WTC11 (cell line): ENCODE data around the gene CDK5R2.

ENCODE experiments used
- FOXJ3 ChIP-seq: sonication (generic); formaldehyde crosslinking; IDR thresholded peaks from 2 replicates; pipeline ENCODE4 v1.9.0; 2021; ENCODE audit warnings: missing genetic modification reagents, mild to moderate bottlenecking, borderline replicate concordance
- GABPB1 ChIP-seq: sonication (generic); formaldehyde crosslinking; IDR thresholded peaks from 2 replicates; pipeline ENCODE4 v1.8.1; 2023; ENCODE audit warnings: mild to moderate bottlenecking, missing genetic modification reagents
- SMAD4 ChIP-seq: sonication (generic); formaldehyde crosslinking; IDR thresholded peaks from 2 replicates; pipeline ENCODE4 v1.8.0; 2022; ENCODE audit warnings: mild to moderate bottlenecking, missing genetic modification reagents
- ZNF138 ChIP-seq: sonication (generic); formaldehyde crosslinking; conservative IDR thresholded peaks from 2 replicates; pipeline ENCODE4 v1.8.1; 2022; ENCODE audit warnings: mild to moderate bottlenecking, moderate library complexity, missing genetic modification reagents
- TF ChIP-seq, protein P1 (sequence below): fragments of 250-450 bp; sonication (Bioruptor Pico); IDR thresholded peaks from 2 replicates; pipeline ENCODE4 v1.8.0; 2021; ENCODE audit warnings: mild to moderate bottlenecking
- TF ChIP-seq, protein P2 (sequence below): sonication (generic); formaldehyde crosslinking; IDR thresholded peaks from 2 replicates; pipeline ENCODE4 v1.8.0; 2023; ENCODE audit warnings: mild to moderate bottlenecking, missing genetic modification reagents
- TF ChIP-seq, protein P3 (sequence below): sonication (generic); formaldehyde crosslinking; IDR thresholded peaks from 2 replicates; pipeline ENCODE4 v1.8.1; 2023; ENCODE audit warnings: mild to moderate bottlenecking, missing genetic modification reagents, borderline replicate concordance
- TF ChIP-seq, protein P4 (sequence below): fragments of 200-600 bp; IDR thresholded peaks from 2 replicates; pipeline ENCODE4 v1.8.0; 2022; ENCODE audit warnings: antibody characterized with exemption
- TF ChIP-seq, protein P5 (sequence below): sonication (generic); formaldehyde crosslinking; IDR thresholded peaks from 2 replicates; pipeline ENCODE4 v1.8.0; 2022; ENCODE audit warnings: mild to moderate bottlenecking, missing genetic modification reagents

DNA sequence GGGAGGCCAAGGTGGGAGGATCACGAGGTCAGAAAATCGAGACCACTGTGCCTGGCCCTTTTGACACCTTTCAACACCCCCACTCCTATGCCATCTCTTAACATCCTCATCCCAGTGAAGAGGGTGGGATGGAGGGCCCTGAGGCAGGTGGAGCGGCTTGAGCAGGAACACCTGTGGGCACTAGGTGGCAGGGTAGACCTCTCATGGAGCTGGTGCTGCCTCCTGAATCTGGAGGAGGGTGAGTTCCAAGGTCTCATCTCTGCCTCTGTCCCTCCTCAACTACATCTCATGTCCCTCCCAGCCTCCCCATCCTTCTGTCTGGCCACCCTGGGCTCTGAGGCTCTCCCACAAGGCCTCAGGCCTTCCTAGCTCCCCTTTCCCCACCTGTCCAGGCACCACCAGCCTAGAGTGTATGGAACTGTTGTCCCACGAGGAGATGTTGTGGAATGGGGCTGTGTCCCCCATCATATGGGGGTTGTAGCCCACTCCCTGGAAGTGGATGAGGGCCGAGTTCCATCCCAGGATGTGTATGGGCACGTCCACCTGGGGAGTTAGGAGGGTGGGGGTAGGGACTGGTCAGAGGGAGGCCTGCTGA, 50.8 kb downstream of the CDK5R2 start:
- no peak for TF ChIP-seq FOXJ3 (CRISPR knock-in tag)
- TF ChIP-seq, protein P1, sequence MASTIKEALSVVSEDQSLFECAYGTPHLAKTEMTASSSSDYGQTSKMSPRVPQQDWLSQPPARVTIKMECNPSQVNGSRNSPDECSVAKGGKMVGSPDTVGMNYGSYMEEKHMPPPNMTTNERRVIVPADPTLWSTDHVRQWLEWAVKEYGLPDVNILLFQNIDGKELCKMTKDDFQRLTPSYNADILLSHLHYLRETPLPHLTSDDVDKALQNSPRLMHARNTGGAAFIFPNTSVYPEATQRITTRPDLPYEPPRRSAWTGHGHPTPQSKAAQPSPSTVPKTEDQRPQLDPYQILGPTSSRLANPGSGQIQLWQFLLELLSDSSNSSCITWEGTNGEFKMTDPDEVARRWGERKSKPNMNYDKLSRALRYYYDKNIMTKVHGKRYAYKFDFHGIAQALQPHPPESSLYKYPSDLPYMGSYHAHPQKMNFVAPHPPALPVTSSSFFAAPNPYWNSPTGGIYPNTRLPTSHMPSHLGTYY (CRISPR knock-in tag), result no peak
- TF ChIP-seq, protein P2, sequence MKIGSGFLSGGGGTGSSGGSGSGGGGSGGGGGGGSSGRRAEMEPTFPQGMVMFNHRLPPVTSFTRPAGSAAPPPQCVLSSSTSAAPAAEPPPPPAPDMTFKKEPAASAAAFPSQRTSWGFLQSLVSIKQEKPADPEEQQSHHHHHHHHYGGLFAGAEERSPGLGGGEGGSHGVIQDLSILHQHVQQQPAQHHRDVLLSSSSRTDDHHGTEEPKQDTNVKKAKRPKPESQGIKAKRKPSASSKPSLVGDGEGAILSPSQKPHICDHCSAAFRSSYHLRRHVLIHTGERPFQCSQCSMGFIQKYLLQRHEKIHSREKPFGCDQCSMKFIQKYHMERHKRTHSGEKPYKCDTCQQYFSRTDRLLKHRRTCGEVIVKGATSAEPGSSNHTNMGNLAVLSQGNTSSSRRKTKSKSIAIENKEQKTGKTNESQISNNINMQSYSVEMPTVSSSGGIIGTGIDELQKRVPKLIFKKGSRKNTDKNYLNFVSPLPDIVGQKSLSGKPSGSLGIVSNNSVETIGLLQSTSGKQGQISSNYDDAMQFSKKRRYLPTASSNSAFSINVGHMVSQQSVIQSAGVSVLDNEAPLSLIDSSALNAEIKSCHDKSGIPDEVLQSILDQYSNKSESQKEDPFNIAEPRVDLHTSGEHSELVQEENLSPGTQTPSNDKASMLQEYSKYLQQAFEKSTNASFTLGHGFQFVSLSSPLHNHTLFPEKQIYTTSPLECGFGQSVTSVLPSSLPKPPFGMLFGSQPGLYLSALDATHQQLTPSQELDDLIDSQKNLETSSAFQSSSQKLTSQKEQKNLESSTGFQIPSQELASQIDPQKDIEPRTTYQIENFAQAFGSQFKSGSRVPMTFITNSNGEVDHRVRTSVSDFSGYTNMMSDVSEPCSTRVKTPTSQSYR (CRISPR knock-in tag), result no peak
- no peak for TF ChIP-seq ZNF138 (CRISPR knock-in tag)
- TF ChIP-seq, protein P3, sequence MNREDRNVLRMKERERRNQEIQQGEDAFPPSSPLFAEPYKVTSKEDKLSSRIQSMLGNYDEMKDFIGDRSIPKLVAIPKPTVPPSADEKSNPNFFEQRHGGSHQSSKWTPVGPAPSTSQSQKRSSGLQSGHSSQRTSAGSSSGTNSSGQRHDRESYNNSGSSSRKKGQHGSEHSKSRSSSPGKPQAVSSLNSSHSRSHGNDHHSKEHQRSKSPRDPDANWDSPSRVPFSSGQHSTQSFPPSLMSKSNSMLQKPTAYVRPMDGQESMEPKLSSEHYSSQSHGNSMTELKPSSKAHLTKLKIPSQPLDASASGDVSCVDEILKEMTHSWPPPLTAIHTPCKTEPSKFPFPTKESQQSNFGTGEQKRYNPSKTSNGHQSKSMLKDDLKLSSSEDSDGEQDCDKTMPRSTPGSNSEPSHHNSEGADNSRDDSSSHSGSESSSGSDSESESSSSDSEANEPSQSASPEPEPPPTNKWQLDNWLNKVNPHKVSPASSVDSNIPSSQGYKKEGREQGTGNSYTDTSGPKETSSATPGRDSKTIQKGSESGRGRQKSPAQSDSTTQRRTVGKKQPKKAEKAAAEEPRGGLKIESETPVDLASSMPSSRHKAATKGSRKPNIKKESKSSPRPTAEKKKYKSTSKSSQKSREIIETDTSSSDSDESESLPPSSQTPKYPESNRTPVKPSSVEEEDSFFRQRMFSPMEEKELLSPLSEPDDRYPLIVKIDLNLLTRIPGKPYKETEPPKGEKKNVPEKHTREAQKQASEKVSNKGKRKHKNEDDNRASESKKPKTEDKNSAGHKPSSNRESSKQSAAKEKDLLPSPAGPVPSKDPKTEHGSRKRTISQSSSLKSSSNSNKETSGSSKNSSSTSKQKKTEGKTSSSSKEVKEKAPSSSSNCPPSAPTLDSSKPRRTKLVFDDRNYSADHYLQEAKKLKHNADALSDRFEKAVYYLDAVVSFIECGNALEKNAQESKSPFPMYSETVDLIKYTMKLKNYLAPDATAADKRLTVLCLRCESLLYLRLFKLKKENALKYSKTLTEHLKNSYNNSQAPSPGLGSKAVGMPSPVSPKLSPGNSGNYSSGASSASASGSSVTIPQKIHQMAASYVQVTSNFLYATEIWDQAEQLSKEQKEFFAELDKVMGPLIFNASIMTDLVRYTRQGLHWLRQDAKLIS (CRISPR knock-in tag), result no peak
- no peak for TF ChIP-seq SMAD4
- TF ChIP-seq, protein P4, sequence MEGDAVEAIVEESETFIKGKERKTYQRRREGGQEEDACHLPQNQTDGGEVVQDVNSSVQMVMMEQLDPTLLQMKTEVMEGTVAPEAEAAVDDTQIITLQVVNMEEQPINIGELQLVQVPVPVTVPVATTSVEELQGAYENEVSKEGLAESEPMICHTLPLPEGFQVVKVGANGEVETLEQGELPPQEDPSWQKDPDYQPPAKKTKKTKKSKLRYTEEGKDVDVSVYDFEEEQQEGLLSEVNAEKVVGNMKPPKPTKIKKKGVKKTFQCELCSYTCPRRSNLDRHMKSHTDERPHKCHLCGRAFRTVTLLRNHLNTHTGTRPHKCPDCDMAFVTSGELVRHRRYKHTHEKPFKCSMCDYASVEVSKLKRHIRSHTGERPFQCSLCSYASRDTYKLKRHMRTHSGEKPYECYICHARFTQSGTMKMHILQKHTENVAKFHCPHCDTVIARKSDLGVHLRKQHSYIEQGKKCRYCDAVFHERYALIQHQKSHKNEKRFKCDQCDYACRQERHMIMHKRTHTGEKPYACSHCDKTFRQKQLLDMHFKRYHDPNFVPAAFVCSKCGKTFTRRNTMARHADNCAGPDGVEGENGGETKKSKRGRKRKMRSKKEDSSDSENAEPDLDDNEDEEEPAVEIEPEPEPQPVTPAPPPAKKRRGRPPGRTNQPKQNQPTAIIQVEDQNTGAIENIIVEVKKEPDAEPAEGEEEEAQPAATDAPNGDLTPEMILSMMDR, result peak; percentile 43; the same call in 1 of the 2 replicates
- TF ChIP-seq, protein P5, sequence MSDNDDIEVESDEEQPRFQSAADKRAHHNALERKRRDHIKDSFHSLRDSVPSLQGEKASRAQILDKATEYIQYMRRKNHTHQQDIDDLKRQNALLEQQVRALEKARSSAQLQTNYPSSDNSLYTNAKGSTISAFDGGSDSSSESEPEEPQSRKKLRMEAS (CRISPR knock-in tag), result no peak
- TF ChIP-seq GABPB1 (CRISPR knock-in tag), result no peak
